T-helper 22 cell (primary cell): ENCODE data around the gene ETV2.
"Not testable (repeated sequence)": the region's sequence is repeated elsewhere in the genome, so short reads cannot be mapped to it uniquely, and the experiment has no call there.

ENCODE experiments used
- DNase-seq: peaks from one replicate; pipeline ENCODE4 v3.0.0-alpha.2; 2020; ENCODE audit warnings: low read depth

The ETV2 gene

DNA sequence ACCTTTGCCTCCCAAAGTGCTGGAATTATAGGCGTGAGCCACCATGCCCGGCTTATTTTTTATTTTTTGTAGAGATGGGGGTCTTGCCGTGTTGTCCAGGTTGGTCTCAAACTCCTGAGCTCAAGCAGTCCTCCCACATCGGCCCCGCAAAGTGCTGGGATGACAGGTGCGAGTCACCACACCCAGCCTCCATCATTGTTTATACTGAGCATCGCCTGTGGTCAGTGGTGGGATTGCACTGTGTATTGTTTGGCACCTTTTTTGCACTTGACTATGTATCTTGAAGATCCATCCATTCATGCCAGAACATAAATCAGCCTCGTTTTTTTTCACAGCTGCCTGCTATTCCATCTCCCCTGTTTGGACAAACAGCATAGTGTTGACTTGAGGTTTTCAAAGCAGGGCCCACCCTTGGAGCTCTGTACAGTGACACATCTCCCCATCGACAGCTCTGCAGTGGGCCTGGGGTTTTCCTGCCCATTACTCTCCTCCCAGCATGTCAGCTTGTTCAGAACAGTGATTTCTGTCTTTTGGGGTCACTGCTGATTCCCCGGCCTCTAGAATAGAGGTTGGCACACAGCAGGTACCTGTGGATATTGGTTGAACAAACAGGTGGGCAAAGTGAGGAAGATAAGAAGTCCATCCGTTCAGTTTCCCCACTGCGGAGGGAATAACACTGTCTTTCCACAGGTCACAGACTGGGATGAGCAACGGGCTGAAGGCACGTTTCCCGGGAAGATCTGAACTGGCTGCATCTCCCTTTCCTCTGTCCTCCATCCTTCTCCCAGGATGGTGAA is 16.6 kb downstream of the ETV2 start:
- no peak for DNase-seq

DNA sequence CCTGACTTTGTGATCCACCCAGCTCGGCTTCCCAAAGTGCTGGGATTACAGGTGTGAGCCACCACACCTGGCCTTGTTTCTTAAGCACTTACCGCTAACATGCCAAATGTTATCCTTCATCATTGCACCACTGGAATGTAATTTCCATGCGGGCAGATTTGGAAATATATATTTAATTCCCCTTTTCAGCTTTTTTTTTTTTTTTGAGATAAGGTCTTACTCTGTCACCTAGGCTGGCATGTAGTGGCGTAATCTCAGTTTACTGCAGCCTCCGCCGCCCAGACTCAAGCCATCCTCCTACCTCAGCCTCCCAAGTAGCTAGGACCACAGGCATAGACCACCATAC is 20.4 kb downstream of the ETV2 start:
- DNase-seq: no peak

DNA sequence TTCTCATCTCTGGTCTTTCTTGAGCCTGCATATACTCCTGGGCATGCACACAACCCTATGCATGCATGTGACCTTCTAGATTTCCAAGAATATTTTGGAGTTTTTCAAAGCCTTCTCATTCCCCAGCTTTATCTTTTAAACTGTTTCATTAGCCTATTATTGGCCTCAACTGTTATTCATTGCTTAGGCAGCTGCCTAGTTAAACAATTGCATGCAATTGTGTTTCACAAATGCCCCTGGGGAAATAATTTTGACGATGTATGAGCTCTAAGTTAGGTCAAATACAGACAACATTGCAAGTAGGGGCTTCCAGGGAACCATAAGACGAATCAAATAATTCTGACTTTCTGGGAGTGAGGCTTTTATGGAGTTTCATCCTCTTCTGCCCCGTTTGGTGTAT is 22.4 kb downstream of the ETV2 start:
- no peak for DNase-seq

DNA sequence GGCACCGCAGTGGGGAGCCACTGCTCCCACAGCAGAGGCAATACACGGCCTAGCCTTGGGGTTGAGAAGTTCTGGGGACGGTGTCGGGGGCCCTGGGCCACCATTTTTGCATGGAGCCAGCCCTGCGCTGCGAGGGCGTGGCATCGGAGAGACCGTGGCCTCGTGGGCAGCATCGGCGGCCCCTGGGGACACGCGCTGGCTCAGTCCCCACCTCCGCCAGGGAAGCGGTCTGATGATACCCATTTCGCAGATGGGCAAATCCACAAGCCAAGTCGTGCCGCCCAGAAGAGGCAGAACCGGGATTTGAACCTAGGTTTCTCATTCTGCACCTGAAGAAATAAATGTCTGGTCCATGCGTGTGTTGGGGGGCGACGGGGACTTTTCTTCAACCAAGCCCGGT is 23.6 kb downstream of the ETV2 start:
- no peak for DNase-seq

DNA sequence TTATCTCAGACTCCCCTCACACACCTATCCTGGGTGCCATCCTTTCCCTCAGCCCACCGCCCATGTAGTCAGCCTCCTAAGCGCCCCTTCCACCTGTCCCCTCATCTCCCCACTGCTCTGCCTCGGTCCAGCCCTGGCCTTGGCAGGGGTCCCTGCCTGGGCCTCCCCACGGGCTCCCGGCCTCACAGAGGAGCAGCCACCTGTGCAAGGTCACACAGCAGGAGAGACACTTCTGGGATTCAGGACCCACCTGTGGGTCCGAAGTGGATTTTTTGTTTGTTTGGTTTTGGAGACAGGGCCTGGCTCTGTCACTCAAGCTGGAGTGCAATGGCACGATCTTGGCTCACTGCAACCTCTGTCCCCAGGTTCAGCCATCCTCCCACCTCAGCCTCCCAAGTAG is 24.1 kb downstream of the ETV2 start:
- no peak for DNase-seq

DNA sequence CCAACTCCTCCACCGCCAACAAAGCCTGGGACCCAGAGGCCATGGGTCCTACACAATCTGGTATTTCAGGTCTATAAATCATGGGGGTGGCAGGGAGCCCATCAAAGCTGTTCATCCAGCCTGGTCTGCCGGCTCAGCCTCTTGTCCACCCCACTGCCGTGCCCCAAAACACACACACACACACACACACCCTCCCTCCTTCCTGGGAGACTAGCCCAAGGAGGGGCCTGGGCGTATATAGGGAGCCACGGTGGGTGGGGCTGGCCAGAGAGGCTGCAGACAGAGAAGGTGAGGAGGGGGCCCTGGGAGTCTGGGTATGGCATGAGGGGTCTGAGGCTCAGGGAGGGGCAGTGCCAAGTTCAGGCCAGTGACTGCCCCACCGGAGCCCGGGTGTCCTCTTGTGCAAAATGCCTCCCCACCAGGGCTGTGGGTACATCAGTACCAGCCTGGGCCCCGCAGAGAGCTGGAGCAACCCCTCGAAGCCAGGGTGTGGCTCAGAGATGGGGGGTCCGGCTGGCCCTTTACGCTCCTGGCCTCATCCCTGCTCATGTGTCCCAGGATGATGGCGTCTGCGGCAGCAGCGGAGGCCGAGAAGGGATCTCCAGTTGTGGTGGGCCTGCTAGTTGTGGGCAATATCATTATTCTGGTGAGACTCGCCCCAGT is 24.8 kb downstream of the ETV2 start, which contains the start of gene UPK1A:
TSS of gene UPK1A (plus strand) at position 267 of the 663 bp plus-strand sequence. CDS start at position 563, 296 bp downstream.
- no peak for DNase-seq

DNA sequence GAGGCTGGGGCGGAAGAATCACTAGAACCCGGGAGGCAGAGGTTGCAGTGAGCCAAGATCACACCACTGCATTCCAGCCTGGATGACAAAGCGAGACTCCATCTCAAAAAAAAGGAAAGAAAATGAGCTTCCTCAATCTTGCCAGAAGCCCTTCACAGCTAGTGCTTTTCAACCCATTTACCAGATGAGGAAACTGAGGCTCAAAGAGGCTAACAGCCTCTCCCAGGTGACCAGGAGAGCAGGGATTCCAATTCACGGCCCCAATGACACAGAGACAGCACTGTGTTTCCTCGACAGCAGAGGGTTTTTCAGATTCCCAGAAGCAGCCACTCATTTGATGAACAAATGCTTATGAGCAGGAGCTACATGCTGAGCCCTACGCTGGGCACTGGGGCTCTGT is 28.0 kb downstream of the ETV2 start:
- no peak for DNase-seq

DNA sequence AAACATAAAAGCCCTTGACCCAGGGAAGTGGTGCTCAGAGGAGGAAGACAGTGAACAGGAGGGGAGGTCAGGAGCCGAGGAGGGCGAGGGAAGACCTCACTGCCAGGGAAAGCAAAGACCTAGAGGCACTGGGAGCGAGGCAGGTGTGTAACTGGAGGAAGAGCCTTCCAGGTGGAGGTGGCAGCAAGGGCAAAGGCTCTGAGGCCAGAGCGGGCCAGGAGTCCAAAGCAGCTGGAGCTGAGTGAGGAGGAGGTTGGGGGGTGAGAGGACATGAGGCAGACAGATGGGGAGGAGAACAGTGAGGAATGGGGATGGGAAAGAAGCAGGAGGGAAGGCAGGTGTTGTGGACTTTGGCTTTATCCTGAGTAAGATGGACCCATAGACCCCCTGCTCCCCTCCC is 28.4 kb downstream of the ETV2 start:
- DNase-seq: no peak

DNA sequence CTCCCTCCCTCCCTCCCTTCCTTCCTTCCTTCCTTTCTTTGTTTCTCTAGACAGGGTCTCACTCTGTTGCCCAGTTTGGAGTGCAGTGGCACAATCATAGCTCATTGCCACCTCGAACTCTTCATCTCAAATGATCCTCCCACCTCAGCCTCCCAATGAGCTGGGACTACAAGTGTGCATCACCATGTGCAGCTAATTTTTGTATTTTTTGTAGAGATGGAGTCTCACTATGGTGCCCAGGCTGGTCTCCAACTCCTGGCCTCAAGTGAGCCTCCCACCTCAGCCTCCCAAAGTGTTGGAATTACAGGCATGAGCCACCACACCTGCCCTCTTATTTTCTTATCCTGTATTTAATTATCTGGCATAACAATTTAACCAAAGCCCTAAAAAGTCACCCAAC is 29.1 kb downstream of the ETV2 start:
- no peak for DNase-seq

DNA sequence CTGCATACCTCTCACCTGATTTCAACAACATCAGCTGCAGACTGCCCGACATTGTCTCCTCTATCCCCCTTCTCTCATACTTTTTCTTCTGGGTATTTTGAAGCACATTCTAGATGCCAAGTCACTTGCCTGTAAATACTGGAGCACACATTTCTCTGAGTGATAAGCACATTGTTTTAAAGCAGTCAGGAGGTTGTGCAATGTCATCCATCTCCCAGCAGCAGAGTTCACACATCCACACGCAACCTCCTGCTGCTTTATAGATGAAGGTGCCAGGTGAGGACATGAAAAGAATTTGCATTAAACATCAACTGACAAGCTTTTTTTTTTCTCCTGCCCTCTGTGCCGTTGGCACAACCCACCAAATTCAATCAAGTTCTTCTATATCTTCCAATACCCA is 30.3 kb downstream of the ETV2 start:
- no peak for DNase-seq

DNA sequence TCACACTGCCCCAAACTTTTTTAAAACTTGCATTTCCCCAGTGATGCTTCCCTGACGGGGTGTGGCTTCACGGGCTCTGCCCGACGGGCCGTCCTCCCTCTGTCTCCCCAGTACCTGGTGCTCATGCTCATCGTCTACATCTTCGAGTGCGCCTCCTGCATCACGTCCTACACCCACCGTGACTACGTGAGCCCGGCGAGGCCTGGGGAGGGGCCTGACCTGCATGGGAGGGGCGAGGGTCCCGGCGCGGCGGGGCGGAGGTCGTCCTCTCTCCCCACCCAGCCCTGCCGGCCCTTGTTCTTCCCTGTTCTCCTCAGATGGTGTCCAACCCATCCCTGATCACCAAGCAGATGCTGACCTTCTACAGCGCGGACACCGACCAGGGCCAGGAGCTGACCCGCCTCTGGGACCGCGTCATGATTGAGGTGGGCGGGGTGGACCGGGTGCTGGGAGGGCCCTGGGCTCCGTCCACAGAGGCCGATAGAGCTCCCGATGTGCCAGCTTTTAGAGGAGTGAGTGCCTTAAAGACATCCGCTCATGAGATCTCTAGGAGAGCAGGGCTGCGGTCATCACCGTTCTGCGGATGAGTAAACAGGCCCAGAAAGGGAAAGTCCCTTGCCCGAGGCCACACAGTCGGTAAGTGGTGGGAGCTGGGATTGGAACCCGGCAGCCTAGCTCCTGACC is 31.7 kb downstream of the ETV2 start:
- no peak for DNase-seq

DNA sequence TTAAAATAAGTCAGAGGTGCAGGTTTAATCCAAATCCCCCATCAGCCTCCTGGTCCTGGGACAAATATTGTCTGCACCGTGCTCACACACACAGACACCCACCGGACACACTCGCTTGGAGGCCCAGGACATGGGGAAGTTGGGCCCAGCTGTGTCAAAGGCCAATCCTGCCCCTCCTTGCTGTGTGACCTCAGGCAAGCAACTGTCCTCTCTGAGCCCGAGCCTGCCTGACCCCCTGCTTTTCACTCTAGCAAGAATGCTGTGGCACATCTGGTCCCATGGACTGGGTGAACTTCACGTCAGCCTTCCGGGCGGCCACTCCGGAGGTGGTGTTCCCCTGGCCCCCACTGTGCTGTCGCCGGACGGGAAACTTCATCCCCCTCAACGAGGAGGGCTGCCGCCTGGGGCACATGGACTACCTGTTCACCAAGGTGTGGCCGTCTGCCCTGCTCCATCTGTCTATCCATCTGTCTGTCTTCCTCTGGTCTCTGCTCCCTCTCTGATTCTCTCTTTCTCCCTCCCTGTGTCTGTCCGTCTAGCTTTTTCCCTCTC is 34.1 kb downstream of the ETV2 start:
- no peak for DNase-seq

DNA sequence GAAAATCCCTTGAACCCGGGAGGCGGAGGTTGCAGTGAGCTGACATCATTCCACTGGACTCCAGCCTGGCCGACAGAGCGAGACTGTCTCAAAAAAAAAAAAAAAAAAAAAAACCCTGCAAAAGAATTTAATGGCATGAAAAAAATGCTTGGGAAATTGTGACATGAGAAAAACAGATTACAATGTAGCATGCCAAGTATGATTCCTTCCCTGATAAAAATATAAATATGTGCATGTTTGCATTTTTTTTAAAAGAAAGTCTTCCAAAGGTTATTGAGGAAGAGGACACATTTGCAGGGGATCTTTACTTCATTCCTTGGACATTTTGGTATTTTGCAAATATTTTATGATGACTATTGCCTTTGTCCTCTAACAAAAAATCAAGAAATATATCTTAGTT is 48.3 kb downstream of the ETV2 start:
- DNase-seq: no peak

DNA sequence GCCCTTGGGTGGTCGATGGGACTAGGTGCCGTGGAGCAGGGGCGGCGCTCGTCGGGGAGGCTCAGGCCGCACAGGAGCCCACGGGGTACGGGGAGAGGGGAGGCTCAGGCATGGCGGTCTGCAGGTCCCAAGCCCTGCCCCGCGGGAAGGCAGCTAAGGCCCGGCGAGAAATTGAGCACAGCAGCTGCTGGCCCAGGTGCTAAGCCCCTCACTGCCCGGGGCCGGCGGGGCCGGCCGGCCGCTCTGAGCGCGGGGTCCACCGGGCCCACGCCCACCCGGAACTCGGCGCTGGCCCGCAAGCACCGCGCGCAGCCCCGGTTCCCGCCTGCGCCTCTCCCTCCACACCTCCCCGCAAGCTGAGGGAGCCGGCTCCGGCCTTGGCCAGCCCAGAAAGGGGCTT is 49.6 kb downstream of the ETV2 start:
- DNase-seq: not testable (repeated sequence)

DNA sequence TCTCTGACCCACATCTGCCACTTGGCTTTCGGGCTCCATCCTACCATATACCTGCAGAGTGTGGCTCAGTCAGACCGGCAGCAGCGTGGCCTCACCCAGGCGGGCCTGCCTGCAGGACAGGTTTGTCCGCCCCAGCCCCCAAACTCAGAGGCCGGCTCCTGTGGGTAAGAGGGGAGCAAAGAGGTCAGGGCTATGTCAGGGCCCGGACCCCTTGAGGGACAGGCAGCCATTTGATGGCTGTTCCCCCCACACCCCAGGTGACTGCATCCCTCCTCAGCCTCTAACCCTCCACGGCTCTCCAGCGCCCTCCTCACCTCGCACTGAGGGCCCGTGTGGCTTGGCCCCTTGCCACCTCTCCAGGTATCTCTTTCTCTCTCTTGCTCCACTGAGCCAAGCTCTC is 50.5 kb downstream of the ETV2 start:
- DNase-seq: no peak

DNA sequence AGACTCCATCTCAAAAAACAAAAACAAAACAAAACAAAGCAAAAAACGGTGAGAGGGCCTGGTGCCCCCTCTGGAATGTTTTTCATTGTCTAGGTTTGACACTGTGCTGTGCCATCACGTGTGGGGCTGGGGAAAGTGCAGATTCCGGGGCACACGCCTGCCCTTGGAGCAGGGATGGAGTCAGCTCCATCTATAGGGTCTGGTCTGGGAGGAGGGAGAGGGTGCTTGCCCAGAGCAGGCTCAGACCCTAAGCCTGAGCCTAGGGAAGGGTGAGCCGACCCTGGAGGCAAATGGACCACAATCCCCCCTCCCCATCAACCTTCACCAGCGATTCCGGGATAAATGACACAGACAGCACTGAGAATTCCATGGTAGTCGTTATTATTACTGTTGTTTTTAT is 51.9 kb downstream of the ETV2 start:
- no peak for DNase-seq

DNA sequence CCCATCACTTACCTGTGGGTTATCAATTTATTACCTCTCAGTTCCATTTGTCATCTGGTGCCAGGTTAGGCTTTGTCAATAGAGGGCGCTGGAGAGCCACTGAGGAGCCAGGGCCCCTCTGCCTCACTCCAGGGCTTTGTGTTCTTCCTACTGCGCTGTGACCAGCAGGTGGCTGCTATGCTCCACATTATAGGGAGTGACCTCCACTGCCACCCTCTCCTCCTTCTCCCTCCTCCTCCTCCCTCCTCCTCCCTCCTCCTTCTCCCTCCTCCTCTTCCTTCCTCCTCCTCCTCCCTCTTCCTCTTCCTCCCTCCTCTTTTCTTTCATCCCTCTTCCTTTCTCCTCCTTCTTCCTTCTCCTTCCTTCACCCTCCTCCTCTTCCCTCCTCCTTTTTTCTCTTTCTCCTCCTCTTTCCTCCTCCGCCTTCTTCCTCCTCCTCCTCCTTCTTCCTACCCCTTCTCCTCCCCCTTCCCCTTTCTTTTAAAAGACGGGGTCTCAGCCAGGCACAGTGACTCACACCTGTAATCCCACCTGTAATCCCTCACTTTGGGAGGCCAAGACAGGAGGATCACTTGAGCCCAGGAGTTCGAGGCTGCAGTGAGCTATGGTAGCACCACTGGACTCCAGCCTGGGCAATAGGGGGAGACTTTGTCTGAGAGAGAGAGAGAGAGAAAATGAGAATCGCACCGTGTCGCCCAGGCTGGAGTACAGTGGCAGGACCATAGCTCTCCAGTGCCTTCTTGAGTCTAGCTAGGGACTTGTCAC is 52.5 kb downstream of the ETV2 start:
- DNase-seq: peak; percentile 72
